GM21737 (cell line): Measurements from ENCODE around the gene MST1.
A peak's percentile ranks its signal among the peaks of the same experiment; 100 is the strongest.

Experiments
- ATAC-seq: cut with Tn5 transposase; IDR thresholded peaks from one replicate; pipeline ENCODE4 v1.9.1; 2021; ENCODE audit warnings: mild to moderate bottlenecking, moderate library complexity; ENCODE audit not compliant: unreplicated experiment

The MST1 gene

GRCh38 chr3:49680493-49681231 is 8.6 kb downstream of the MST1 start:
- no peak for ATAC-seq

DNA sequence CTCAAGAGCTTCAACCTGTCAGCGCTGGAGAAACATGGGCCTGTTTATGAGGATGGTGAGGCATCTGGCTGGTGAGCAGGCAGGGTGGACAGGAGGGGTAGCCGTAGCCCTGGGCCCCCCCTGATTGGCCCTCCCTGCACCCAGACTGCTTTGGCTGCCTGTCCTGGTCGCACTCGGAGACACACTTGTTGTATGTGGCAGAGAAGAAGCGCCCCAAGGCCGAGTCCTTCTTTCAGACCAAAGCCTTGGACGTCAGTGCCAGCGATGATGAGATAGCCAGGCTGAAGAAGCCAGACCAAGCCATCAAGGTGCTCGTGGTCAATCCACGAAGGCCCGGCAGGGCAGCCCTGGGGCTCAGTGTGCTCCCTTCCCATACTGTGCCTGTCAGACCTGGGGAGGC is 13.4 kb downstream of the MST1 start:
- ATAC-seq, result no peak

DNA sequence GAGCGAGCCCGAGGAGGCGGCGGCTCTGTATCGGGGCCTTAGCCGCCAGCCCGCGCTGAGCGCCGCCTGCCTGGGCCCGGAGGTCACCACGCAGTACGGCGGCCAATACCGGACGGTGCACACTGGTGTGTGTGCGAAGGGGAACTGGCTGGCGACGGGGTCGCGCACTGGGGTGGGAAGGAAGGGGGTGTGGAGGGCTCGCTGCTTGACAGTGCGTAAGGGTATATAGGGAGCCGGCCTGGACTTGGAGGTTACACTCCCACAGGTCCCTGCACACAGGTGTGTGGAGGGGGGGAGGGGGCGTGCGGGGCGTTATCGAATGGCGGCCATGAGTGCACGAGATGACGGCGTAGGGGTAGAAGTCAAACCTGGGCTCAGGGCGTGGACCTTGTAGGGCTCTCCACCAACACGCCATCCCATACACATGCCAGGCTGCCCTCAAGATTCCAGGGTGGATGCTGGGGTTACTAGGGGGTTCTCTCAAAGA is 14.7 kb downstream of the MST1 start:
- ATAC-seq, result peak; percentile 16

DNA sequence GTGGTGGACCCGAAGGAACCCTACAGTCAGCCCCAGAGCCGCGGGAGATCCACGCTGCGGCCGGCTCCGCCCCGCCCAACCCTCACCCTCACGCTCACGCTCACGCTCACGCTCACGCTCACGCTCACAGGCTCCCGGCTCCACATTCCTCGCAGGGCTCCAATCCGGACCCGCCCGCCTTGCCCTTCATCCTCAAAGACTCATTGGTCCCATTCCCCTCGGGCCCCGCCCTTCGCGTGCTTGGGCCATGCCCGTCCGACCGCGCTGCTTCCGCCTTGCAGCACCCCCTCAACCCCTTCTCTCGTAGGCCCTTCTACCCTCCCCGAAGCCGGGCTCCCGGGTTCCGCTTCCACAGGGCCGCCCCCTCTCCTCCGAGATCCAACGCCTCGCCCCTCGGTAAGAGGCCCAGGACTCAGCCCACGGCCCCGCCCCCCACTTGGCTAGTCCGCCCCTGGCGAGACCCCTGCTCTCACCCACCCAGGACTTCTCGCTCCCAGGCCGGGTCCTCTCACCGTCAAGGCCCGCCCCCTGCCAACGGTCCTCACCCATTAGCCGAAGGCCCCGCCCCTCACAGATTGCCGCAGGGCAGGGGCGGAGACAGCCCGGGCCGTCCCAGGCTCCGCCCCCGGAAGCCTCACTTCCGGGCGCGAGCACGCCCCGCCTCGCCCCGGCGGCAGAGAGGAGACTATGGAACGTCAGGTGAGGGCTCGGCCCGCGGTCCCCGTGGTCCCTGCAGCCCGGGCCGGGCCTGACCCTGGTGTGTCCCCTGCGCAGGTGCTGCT is 15.4 kb downstream of the MST1 start, which contains the start of gene APEH:
APEH (plus strand) TSS at position 637 of the 782 bp plus-strand sequence; CDS start at position 688, 51 bp downstream.
- ATAC-seq, result peak; percentile 75

- no peak for ATAC-seq
These were observed 16.1 kb downstream of the MST1 start for GRCh38 chr3:49673121-49673714.

DNA sequence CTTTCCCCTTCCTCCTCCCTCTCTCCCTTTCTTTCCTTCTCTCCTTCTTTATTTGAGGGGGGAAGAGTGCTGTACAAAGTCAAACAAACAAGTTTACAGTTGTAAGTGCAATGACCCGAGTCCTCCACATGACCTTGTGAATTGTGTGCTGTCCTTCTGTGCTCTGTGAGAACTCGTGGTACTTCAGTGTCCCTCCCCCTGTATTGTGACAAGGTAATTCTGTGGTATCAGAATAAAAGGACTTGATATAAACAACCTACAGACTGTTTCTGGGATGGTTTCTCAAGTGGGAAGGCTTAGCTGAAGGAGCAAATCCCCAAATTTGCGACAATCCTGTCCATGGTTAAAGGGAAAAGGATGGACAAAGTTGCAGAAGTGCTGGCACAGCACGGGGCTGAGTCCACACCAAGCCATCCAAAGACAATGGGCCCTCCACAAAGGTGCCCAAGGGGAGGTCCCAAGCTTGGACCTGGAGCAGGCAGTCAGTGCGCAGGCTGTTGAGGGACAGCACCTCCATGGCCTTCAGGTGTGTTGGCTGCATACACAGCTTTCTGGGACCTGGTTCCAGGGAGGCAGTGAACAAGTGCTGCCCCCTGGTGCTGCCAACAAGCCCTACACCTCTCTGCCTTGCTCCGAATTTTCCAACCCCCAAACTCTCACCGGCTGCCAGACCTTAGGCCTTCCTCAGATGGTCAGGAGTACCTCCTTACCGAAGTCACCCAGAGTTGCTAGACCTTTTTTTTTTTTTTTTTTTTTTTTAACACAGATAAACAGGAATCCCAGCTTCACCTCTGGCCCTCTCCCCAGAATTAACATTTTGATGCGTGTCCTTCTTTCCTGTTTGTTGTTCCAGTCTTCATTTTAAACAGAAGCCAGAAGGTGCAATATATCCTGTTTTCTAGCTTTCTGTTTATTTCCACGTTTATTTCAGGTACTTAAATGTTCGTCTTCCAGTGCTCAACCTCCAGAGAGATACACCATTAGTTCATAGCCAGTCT is 17.7 kb downstream of the MST1 start:
- no peak for ATAC-seq

DNA sequence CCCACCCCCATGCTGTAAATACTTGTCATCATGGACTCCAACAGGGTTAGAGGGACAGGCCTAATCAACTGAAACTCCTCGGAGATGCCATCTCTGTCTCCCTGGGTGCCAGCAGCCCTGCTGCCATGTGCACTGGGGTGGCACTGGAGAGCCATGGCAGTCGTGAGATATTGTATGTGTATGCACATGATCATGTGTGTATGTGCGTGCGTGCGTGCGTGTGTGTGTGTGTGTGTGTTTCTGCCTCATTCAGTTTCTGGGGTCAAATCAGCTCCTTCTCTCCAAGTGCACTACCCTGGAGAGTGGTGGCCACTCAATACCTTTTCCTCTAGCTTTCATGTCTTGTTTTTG is 18.4 kb downstream of the MST1 start:
- no peak for ATAC-seq

DNA sequence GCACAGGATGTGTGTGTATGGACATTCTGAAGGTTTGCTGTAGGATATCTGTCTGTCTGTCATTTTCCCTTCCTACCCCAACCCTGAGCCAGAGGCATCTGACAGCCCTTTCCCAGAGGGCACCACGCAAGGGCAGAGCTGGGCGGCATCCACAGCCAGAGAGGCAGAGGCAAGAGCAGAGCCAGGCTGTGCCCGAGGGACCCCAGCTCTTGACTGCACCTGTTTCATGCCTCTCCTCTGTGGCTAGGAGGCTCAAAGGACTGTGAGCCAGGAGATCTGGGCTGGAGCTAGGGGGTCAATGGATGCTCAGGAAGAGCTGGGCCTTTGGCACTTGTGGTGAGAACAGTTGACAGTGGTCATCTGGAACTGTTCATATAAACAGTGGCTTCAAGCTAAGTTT is 19.9 kb downstream of the MST1 start:
- no peak for ATAC-seq

DNA sequence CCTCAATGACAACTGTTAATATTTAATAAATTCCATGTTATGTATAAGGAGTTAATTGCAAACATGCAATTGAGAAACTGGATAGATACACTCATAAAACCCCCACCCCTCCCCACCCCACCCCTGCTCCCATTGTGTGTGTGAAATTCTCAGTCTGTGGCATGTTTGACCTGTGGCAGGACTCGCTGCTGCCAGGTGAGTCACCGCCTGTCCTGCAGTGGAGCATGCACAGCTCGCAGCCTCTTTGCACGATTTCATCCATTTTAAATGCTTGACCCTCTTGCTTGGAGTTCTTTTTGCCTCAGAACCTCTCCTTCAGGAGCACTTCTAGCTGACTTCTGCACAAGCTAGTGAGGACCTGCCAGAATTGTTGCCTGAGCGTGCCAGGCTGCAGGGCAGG is 20.4 kb downstream of the MST1 start:
- ATAC-seq, result no peak

DNA sequence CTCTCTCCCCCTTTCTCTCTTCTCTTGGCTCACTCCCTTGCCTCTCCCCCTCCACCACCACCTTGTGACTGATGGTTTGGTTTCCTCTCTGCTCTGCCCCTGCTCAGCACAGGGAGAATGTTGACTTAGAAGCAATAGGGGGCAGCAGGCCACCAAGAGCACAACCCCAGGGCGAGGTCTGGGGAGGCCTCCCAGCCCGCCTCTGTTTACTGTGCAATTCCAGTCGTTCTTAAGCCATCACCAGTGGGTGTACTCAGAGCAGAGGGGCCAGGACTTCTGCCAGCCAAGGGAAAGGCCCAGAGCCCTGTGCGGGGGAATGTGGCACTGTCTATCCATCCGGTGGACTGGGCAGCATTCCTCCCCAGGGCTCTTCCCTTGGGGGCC is 20.9 kb downstream of the MST1 start:
- ATAC-seq, result no peak

DNA sequence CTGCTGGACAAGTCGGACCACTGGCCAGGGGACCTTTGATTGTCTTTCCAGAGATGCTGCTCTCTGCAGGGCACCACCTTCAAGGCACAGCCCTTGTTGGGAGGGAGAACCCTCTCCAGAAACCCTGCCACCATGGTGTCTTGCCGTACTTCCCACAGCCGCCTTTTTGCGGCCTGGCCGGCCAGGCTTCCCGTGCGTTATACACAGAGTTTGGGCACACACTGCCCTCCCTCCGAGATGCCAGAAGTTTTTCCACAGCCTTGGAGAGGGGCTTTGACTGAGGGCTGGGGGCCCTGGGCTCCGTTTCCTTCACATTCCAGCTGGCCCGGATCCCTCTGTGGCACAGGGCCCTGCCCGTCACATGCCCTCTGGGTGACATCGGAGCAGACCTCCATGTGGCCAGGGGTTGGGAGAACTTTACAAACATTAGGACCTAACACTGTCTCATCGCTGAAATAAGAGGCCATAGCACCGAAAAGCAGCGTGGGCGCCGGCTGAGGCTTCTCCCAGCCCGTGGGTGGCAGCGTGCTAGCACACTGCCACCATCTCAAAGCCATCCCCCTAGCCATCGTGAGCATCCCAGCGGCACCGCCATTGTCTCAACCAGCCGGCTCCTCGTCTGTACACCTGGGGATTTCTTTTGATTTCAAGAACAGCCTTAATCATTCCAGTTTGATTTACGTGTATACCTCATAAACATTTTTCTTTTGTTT is 21.4 kb downstream of the MST1 start:
- no peak for ATAC-seq

GRCh38 chr3:49666592-49666991 is 22.7 kb downstream of the MST1 start:
- no peak for ATAC-seq

DNA sequence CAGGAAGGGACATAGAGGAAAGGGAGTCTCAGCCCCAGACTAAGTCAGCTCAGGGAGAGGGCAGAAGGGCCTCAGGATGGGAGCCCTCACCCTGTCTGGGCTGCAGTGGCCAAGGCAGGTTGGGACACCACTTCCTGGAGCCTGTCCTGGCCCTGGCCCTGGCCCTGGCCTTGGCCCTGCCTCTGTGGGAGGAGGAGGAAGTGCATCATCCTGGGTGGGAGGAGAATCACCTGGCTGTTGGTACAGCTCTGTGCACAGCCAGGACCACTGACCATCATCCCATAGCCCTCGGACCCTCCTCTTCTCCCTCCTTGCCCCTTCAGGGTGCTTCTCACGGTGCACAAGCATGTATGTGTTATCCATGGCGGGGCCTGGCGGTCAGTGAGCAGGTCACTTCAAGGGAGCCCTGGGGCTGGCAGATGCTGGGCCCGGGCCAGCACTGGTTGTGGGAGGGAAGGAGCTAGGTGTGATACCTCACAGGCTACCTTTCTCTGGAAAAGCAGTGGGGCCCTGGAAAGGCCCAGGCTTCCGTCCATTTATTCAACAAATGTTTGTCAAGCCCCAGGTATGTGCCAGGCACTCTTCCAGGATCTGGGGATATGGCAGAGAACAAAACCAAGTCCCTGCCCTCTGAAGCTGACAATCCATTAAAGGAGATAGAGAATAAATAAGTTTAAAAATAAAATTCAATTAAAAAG is 23.3 kb downstream of the MST1 start:
- no peak for ATAC-seq

DNA sequence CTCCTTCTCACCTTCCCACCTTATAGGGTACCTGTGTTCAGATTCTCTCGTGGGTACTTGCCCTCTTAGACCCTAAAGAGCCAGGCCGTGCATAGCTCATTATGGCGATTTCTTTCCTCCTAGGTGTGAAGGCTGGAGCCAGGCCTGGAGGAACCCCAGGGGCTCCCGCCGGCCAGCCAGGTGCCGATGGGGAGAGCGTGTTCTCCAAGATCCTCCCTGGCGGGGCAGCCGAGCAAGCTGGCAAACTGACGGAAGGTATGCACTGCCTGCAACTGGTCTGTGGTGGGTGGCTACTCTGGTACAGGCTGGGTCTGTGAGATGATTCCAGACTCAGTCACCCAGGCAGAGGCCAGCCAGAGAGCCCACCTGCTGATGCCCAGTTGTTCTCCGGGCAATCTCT is 25.0 kb downstream of the MST1 start:
- no peak for ATAC-seq

- ATAC-seq, result no peak
These were observed 25.4 kb downstream of the MST1 start for GRCh38 chr3:49663831-49664230.

DNA sequence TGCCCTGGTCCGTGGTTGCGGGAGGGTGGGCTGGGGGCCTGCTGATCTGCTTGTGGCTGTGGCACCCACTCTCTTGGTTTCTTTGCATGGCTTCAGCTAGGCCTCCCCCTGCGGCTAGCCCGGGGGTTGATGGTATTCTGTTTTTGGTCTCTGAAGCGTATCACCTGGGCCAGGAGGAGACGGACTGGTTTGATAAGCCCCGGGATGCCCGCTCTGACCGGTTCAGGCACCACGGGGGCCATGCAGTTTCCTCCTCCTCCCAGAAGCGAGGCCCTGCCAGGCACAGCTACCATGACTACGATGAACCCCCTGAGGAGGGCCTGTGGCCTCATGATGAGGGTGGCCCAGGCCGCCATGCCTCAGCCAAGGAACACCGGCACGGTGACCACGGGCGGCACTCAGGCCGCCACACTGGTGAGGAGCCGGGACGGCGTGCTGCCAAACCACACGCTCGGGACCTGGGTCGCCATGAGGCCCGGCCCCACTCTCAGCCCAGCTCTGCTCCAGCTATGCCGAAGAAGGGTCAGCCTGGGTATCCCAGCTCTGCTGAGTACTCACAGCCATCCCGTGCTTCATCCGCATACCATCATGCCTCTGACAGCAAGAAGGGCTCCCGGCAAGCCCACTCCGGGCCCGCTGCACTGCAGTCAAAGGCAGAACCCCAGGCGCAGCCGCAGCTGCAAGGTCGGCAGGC is 26.4 kb downstream of the MST1 start:
- ATAC-seq, result no peak

DNA sequence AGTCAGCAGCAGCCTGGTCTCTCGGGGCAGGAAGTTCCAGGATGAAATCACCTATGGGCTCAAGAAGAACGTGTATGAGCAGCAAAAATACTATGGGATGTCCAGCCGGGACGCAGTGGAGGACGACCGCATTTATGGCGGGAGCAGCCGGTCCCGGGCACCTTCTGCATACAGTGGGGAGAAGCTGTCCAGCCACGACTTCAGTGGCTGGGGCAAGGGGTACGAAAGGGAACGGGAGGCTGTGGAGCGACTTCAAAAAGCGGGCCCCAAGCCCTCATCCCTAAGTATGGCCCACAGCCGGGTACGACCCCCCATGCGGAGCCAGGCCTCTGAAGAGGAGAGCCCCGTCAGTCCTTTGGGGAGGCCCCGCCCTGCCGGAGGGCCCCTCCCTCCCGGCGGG is 27.3 kb downstream of the MST1 start:
- no peak for ATAC-seq

GRCh38 chr3:49661281-49661680 is 28.0 kb downstream of the MST1 start:
- ATAC-seq, result no peak

- no peak for ATAC-seq
These were observed 29.5 kb downstream of the MST1 start for GRCh38 chr3:49659756-49660155.
